Femur (tissue), 1 donor: Measurements from ENCODE around the gene SYT15.
A peak's percentile ranks its signal among the peaks of the same experiment; 100 is the strongest.
"Not testable (repeated sequence)": the region's sequence is repeated elsewhere in the genome, so short reads cannot be mapped to it uniquely, and the experiment has no call there.

Source experiments
- DNase-seq: peaks from one replicate; pipeline ENCODE4 v3.0.0-alpha.2; 2017

SYT15 gene

GRCh38 chr10:46594453-46595063 is 15.6 kb downstream of the SYT15 start:
- DNase-seq: not testable (repeated sequence)

- DNase-seq: peak; percentile 36
Observed at GRCh38 chr10:46596570-46596969, 17.6 kb downstream of the SYT15 start.

- DNase-seq: not testable (repeated sequence)
Observed at GRCh38 chr10:46597616-46598246, 18.8 kb downstream of the SYT15 start.

GRCh38 chr10:46600516-46600915 is 21.6 kb downstream of the SYT15 start:
- DNase-seq: not testable (repeated sequence)

- not testable (repeated sequence) for DNase-seq
Observed at GRCh38 chr10:46615540-46615939, 36.6 kb downstream of the SYT15 start.

- DNase-seq: not testable (repeated sequence)
Observed at GRCh38 chr10:46616227-46616626, 37.3 kb downstream of the SYT15 start.

- DNase-seq: not testable (repeated sequence)
Observed at GRCh38 chr10:46617134-46617533, 38.2 kb downstream of the SYT15 start.

- not testable (repeated sequence) for DNase-seq
Observed at GRCh38 chr10:46617913-46618312, 39.0 kb downstream of the SYT15 start.

- not testable (repeated sequence) for DNase-seq
Observed at GRCh38 chr10:46623899-46624654, 45.1 kb downstream of the SYT15 start.

- not testable (repeated sequence) for DNase-seq
Observed at GRCh38 chr10:46629805-46630204, 50.9 kb downstream of the SYT15 start.

GRCh38 chr10:46630816-46631215 is 51.9 kb downstream of the SYT15 start:
- not testable (repeated sequence) for DNase-seq

GRCh38 chr10:46631683-46632082 is 52.8 kb downstream of the SYT15 start:
- not testable (repeated sequence) for DNase-seq

GRCh38 chr10:46634698-46635097 is 55.8 kb downstream of the SYT15 start:
- DNase-seq: not testable (repeated sequence)

GRCh38 chr10:46635364-46635959 is 56.5 kb downstream of the SYT15 start:
- DNase-seq: not testable (repeated sequence)

GRCh38 chr10:46640005-46640404 is 61.1 kb downstream of the SYT15 start:
- not testable (repeated sequence) for DNase-seq
